CD4-positive, alpha-beta T cell treated with Interleukin-17A for 1 hour (primary cell): ENCODE data around the gene ULK4.
"Not testable (repeated sequence)": the region's sequence is repeated elsewhere in the genome, so short reads cannot be mapped to it uniquely, and the experiment has no call there.

Experiments
- DNase-seq: peaks from one replicate; pipeline ENCODE4 v3.0.0-alpha.2; 2020

Gene ULK4

DNA sequence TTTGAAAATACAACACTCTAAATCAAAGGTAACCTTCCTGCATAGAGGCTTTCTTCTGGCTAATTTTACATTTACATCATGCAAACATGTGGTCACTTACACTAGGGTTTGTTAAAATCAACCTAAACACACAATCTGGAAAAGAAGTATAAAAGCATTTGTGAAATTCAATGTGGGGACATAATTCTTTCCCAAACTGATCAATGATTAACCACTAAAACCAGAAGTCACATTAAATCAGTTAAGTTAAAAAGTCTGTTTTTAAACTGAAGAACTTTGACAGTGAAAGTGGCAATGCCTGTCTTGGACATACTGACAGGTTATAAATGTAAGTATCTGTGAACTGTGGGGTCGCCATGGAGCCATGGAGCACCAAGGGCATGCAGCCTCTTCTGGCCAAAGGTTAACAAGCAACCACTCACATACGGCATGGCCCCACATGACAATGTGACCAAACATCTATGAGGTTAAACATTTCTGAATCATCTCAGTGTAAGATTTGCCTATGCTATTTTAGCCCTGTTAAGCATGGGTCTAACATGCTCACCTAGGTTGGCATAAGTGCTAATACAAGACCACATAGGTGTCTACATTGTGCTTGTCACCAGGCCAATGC is 484.4 kb downstream of the ULK4 start:
- no peak for DNase-seq

DNA sequence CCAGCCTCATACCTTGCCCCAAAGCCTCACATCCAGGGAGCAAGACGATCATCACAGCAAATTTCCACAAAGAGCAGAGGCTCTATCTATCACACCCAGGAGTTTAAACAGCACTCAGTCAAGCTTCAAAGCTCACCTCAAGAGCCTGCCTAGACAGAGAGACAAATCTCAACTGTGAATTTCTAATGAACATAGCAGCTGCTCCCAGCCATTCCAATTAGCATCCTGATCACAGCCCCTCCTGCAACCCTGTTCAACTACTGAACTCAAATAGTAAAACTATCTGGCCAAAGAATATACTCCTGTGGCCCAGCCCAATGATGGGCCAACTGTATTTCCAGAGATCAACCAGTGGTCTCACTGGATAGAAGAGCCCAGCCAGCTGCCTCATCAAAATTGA is 492.8 kb downstream of the ULK4 start:
- DNase-seq, result no peak

DNA sequence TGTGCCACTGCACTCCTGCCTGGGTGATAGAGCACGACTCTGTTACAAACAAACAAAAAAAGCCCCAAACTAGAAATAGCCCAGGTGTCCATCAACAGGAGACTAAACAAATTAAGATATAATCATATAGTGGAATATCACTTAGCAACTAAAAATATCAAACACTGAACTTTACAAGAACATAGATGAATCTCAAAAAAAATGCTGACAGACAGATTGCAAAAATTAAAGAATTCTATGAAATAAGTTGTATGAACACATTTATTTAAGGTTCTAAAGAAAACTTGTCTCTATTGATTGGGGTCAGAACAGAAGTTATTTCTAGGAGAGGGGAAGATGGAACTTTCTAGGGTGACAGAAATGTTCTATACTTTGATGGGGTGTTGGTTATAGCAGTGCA is 494.4 kb downstream of the ULK4 start:
- no peak for DNase-seq

DNA sequence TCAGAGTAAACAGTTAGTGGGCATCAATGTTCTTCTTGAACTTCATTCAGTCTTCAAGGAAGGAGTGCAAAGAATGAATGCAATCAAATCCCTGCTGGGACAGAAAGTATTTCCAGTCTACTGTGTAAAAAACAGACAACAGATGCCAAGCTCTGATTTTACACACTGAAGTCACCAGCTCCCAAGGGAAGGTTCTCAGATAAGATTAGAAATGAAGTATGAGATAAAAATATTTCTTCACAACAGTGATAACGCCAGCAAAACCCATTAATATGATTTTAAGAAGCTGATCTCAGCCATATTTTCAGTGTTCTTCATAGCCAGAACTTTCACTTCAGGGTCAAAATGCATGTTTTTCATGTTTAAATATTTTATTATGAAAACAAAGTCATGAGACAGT is 497.0 kb downstream of the ULK4 start:
- no peak for DNase-seq

DNA sequence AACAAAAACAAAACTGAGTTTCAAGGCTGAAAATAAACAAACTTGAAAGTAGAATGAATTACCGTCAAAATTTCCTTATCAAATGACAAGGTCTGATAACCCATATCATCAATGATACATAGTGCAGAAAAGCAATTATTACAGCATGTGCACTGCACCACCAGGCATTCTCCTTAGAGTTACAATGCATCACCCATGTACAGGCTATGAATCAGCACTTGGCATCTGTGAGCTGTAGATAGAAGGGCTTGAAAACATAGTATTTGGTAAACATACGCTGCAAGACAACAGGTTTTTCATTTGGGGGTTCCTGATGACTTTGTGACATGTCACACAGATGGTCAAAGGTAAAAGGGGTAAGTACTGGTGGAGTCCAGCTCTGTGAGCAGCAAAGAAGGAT is 497.5 kb downstream of the ULK4 start:
- no peak for DNase-seq

DNA sequence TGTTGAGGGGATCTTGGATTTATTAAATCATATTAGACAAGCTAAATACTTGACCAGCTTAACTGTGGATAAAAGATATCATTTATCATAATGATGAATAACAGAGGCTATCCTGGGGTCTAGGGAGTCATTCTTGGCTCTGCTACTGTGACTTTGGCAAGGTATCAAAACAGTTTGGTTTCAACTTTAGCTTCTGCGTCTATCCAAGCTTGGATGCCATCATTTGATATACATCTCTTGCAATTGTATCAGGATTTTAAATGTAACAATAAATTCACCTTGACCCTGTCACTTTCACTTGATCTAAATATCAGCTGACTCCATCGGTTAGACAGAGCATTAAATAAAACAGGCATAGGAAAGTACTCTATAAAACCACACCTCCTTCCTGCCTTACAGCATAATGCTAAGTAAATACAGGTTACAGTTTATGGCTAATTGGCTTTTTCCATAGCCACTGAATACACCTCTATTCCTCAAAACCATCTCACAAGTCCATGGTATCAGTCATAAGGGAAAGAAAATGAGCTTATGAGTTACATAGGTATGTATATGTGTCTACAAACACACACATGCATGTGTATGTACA is 499.7 kb downstream of the ULK4 start:
- DNase-seq, result no peak

DNA sequence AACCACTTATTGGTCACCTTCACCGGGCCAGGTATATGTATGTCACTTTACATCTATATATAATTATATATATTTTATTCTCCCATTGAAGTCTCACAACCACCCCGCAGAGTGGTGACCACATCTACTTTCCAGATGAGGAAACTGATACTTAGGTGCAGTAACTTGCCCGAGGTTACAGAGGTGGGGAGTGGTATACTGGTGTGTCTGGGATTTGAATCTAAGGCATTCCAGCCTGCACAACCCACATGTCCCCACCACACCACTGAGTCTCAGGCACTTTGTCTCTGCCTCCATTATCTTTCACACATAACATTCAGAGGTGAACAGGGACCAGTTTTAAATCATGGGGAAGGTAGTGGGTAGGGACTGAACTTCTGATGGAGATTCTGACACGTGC is 501.2 kb downstream of the ULK4 start:
- no peak for DNase-seq

DNA sequence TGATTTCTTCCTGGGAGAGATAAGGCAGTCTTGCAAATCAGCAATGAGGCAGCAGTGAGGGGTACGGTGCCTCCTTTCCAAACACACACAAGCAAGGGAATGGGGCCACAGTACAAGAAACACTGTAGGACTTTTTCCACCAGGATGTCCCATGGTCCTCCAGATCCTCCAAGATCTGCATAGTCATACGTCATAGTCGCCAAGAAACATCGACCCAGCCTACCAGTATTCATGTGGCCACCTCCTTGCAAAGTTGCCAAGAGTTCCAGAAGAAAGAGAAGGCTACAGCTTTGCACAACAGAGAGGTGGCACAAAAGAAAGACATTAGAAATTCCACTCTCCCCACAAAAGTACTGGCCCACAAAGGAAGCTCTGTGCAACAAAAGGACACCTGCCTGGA is 504.7 kb downstream of the ULK4 start:
- no peak for DNase-seq

DNA sequence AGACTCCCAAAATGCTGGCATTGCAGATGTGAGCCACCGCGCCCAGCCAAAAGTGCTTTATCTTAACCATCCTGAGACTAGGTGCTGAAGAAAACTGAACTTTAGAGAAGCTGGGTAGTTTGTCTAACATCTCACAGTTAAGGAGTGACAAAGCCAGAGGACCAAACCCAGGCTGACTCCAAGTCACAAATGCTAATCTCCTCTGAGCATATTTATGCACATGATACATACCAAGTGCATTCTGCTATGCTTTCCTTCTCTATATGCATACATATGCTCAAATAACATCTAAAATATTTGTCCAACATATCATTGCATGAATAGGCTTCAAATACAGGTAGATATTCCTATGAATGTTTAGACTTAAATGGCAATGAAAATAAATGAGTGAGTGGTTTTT is 505.7 kb downstream of the ULK4 start:
- DNase-seq, result no peak

DNA sequence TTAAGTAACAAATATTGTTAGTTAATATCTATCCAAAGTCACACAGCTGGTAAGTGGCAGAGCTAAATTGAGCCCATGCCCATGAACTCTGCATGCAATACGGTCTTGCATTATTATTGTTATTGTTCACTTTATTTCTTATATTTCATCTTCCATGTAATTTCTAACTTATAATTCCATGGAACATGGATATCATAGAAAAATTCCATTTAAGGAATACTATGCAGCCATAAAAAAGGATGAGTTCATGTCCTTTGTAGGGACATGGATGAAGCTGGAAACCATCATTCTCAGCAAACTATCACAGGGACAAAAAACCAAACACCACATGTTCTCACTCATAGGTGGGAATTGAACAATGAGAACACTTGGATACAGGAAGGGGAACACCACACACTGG is 508.3 kb downstream of the ULK4 start:
- DNase-seq, result not testable (repeated sequence)

DNA sequence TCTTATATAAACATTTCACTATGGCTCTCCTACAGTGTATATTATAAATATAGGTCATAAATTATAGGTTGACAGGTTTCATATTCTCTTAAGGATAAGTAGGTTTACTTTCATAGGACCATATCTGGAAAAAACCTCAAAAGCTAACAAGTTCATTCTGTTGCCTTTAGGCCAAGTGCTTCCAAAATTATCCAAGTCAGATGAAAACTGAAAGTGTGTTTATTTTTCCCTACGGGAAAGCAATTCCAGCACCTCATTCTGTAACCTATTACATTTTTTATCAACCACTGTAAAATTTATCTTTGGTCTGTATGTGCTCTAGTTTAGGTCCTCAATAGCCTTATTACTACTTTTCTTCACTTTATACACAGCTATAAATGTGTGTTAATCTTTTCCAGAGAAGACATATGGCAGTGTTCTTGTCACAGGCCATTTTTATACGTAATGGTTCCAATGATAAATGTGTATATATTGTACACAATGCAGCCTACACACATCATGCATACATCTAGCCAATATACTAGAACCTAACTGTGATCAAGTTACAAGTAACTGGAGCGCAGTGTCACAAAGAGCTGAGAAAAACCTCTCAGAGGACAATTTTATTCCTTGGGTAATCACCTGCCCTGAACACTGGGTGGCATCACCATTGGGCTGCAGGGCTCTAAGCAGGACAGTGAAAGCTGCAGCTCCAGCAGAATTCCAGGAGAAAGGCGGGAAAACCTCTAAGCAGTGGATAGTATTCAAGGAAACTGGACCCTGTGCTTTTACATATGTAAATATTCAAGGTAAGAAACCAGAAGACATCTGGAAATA is 511.3 kb downstream of the ULK4 start:
- no peak for DNase-seq

DNA sequence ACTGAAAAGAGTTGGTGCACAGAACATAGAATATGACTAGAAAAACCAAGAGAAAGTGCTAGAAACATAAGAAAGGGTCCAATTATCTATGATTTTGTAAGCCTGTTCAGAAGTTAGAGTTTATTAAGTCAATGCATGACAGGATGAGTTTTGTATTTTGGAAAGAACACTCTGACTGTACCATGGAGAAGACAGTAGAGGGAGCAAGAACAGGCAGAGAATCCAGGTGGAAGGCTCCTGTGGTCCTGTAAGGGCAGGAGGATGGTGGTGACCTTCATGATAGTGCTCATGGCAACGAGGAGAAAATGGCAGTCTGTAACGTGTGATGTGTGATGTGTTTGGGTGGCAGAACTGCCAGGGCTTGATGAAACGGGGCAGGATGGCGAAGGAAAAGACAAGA is 513.5 kb downstream of the ULK4 start:
- no peak for DNase-seq

DNA sequence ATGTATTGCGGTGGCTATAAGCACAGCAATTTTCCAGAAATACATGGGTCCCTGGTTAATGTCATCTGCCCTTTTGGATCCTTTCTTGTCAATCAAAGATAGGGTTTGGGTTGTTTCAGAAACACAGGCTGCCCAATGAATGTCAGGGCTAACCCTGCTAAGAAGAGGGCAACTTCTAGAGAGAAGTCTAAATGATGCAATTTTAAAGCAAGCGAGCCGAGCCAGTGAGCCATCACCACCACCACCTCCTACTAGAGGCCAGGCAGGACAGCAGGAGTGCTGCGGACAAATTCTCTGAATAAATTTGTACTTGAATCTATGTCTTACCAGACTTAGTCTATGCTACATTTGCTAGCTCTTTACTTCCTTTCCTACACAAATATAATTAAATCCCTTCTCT is 514.2 kb downstream of the ULK4 start:
- DNase-seq, result no peak

DNA sequence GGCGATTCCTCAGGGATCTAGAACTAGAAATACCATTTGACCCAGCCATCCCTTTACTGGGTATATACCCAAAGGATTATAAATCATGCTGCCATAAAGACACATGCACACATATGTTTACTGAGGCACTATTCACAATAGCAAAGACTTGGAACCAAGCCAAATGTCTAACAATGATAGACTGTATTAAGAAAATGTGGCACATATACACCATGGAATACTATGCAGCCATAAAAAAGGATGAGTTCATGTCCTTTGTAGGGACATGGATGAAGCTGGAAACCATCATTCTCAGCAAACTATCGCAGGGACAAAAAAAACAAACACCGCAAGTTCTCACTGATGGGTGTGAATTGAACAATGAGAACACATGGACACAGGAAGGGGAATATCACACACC is 515.6 kb downstream of the ULK4 start:
- not testable (repeated sequence) for DNase-seq

DNA sequence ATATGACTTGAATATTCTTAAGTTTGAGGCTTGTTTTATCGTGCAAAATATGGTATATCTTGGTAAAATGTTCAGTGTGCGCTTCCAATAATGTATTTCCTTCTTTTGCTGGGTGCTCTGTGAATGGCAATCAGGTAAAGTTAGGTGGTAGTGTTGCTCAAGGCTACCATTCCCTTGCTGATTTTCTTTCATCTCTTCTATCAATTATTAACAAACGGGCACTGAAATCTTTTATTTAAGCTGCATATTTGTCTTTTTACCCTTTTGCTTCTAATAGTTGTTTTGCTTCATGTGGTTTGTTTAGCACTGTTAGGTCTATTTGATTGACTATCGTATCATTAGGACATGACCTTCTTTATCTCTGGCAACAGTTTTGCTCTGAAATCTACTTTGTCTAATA is 520.3 kb downstream of the ULK4 start:
- no peak for DNase-seq

DNA sequence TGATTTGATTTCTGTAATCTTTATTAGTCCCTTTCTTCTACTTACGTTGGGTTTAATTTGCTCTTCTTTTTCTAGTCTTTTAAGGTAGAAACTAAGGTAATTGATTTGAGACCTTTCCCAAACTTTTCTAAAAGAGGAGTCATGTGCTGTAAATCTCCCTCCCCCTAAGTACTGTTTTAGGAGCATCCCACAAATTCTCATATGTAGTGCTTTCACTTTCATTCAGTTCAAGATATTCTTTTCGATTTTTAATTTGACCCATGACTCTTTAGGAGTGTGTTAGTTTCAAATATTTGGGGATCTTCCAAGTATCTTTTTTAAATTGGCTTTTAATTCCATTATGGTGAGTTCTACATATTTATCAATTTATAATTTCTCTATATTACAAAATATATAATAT is 520.8 kb downstream of the ULK4 start:
- no peak for DNase-seq

DNA sequence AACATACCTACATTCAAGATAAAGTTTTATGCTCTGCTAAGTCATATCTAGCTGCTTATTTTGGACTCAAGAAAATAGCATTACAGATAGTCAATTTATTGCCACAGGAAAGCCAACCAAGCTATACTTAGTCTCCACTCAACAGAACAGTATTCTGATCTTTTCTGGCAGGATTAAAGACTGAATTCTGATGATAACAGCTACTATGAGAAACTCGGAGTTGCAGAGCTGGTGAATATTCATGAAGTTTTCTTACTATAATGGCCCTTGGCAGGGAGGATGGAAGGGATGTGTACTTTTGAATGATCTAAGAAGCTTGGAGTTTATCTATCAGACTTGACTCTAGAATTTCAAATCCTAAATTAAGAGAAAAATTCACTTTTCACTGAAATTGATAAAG is 524.9 kb downstream of the ULK4 start:
- DNase-seq, result no peak

DNA sequence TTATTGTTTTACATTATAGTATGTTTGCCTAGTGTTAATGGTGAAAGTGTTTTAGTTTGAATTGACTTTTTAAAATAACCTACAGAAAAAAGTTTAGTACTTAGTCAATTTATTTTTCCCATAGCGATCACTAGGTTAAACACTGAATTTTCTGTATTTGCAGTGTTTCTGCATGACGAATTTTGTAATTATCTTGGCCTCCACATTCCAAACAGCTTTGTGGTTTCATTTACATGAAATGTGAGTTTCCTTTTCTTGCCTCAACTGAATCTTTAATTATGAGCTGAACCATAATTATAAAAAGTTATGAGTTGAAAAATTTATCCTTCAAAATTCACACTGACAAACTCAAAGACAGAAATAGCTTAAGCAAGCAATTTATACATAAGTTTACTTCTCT is 527.1 kb downstream of the ULK4 start:
- no peak for DNase-seq

DNA sequence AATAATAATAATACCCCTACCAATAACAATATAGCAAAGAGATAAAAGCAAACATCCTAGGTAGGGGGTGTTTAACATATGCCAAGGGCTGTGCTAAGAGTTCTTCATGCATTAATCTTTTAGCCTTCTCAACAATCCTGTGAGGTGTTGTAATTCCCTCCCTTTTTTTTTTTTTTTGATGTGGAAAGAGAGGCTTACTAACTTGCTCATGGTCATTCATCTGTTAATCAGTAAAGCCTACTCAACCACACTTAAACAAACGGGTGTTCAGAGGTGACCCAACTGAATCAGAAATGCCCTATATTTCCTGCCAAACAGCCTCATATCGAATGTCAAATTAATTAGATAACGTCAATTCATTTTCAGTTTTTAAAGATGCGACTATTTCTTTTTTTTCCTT is 530.5 kb downstream of the ULK4 start:
- DNase-seq, result no peak

DNA sequence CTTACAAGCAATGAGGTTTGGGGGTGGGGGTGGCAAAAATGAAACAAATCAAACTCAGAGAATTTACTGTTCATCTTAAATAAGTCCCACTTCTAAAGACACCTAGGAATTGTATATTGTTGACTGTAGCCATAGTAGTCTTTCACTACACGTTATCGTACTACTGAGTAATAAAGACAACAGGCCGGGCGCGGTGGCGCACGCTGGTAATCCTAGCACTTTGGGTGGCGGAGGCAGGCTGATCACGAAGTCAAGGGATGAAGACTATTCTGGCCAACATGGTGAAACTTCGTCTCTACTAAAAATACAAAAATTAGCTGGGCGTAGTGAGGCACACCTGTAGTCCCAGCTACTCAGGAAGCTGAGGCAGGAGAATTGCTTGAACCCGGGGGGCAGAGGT is 531.0 kb downstream of the ULK4 start:
- no peak for DNase-seq

DNA sequence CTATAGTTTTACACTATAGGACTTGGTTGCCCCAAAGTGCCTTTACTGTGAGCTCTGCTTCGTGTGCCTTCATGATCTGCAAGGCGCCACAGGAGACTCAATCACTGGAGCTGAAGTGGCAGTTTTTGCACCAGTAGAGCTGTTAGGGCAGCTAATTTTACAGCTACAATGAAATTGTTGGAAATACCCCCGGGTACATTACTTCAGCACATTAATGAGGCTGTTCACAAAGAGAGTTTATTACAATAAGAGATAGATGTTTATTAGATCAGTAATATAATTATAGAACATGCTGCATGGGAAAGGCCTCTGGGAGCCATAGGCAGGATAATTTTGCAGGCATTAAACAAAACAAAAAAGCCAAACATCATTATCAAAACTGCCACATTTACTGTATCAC is 531.5 kb downstream of the ULK4 start:
- no peak for DNase-seq

DNA sequence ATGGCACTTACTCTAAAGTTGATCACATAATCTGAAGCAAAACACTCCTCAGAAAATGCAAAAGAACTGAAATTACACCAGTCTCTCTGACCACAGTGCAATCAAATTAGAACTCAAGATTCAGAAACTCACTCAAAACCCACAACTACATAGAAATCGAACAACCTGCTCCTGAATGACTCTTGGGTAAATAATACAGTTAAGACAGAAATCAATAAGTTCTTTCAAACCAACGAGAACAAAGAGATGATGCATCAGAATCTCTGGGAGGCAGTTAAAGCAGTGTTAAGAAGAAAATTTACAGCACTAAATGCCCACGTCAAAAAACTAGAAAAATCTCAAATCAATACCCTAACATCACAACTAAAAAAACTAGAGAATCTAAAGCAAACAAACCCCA is 535.4 kb downstream of the ULK4 start:
- DNase-seq, result no peak

DNA sequence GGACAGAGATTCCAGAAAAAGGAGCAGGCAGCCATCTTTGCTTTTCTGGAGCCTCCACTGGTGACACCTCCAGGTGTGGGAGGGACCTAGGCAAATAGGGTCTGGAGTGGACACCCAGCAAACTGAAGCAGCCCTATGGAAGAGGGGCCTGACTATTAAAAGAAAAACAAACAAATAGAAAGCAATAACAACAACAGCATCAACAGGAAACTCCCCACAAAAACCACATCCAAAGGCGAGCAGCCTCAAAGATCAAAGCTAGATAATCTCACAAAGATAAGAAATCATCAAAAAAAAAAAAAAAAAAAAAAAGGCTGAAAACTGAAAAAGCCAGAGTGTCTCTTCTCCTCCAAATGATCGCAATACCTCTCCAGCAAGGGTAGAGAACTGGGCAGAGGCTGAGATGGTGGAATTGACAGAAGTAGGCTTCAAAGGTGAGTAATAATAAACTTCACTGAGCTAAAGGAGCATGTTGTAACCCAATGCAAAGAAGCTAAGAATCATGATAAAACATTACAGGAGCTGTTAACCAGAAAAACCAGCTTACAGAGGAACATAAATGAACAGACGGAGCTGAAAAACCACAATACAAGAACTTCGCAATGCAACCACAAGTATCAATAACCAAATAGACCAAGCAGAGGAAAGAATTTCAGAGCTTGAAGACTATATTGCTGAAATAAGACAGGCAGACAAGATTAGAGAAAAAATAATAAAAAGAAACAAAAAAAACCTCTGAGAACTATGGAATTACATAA is 537.2 kb downstream of the ULK4 start:
- peak; percentile 22 for DNase-seq

DNA sequence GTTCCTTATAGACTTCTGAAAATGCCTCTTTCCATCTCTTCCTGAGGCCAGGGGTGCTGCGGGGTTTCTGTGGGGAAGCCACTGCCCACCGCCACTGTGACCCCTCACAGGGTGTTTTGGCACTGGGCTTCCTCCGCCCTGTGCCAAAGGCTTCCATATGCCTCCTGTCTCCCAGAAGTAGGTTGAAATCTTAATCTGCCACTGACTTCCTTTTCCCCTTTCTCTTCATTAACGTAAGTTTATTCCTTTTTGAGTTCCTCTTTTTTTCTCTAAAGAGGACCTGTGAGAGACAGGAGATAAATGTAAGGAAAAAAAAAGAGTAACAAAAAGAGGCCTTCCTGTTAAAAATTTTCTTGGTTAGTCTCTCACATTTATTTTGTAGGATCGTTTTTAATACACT is 542.1 kb downstream of the ULK4 start:
- DNase-seq, result no peak
